GM19463 (cell line): ENCODE data around the gene TMEM38A.
"Not testable (repeated sequence)": the region's sequence is repeated elsewhere in the genome, so short reads cannot be mapped to it uniquely, and the experiment has no call there.

ENCODE experiments used
- ATAC-seq: cut with Tn5 transposase; IDR thresholded peaks from one replicate; pipeline ENCODE4 v1.9.1; 2021; ENCODE audit warnings: mild to moderate bottlenecking, moderate library complexity; ENCODE audit not compliant: unreplicated experiment

The TMEM38A gene

GRCh38 chr19:16631465-16631864 is 29.5 kb upstream of the TMEM38A start:
- ATAC-seq: no peak

- no peak for ATAC-seq
Observed at GRCh38 chr19:16637535-16637934, 23.4 kb upstream of the TMEM38A start.

- ATAC-seq: no peak
Observed at GRCh38 chr19:16638666-16639065, 22.3 kb upstream of the TMEM38A start.

GRCh38 chr19:16640951-16641350 is 20.0 kb upstream of the TMEM38A start:
- ATAC-seq: no peak

- ATAC-seq: no peak
Observed at GRCh38 chr19:16641695-16642094, 19.2 kb upstream of the TMEM38A start.

GRCh38 chr19:16645140-16645539 is 15.8 kb upstream of the TMEM38A start:
- no peak for ATAC-seq

- ATAC-seq: no peak
Observed at GRCh38 chr19:16649734-16650133, 11.2 kb upstream of the TMEM38A start.

- no peak for ATAC-seq
Observed at GRCh38 chr19:16650821-16651220, 10.1 kb upstream of the TMEM38A start.

- ATAC-seq: not testable (repeated sequence)
Observed at GRCh38 chr19:16651421-16652188, 9.3 kb upstream of the TMEM38A start.

GRCh38 chr19:16652854-16653253 is 8.1 kb upstream of the TMEM38A start:
- ATAC-seq: no peak

- ATAC-seq: no peak
Observed at GRCh38 chr19:16654140-16654539, 6.8 kb upstream of the TMEM38A start.

GRCh38 chr19:16654627-16655026 is 6.3 kb upstream of the TMEM38A start:
- no peak for ATAC-seq

GRCh38 chr19:16655727-16656126 is 5.2 kb upstream of the TMEM38A start:
- ATAC-seq: no peak

- ATAC-seq: no peak
Observed at GRCh38 chr19:16657384-16657783, 3.6 kb upstream of the TMEM38A start.

- no peak for ATAC-seq
Observed at GRCh38 chr19:16659464-16659831, 1.5 kb upstream of the TMEM38A start.

GRCh38 chr19:16659832-16660708 is 869 bp upstream of the TMEM38A start, which contains the start of gene SMIM7:
Gene SMIM7, minus strand, starts transcription at chr19:16660144. Its CDS starts 34 bp downstream, at chr19:16660110.
- ATAC-seq: peak; percentile 95

GRCh38 chr19:16661480-16662034 is 618 bp downstream of the TMEM38A start:
- ATAC-seq: no peak

- ATAC-seq: no peak
Observed at GRCh38 chr19:16668176-16668575, 7.2 kb downstream of the TMEM38A start.

- ATAC-seq: not testable (repeated sequence)
Observed at GRCh38 chr19:16668702-16669101, 7.8 kb downstream of the TMEM38A start.

GRCh38 chr19:16670291-16670690 is 9.4 kb downstream of the TMEM38A start:
- ATAC-seq: no peak

- no peak for ATAC-seq
Observed at GRCh38 chr19:16671652-16672274, 10.8 kb downstream of the TMEM38A start.
